Activated CD8-positive, alpha-beta memory T cell treated with anti-CD3 and anti-CD28 coated beads for 24 hours (primary cell): ENCODE data around the gene HDGFL2.

Experiments
- DNase-seq: peaks from one replicate; pipeline ENCODE4 v3.0.0-alpha.2; 2020

The HDGFL2 gene

DNA sequence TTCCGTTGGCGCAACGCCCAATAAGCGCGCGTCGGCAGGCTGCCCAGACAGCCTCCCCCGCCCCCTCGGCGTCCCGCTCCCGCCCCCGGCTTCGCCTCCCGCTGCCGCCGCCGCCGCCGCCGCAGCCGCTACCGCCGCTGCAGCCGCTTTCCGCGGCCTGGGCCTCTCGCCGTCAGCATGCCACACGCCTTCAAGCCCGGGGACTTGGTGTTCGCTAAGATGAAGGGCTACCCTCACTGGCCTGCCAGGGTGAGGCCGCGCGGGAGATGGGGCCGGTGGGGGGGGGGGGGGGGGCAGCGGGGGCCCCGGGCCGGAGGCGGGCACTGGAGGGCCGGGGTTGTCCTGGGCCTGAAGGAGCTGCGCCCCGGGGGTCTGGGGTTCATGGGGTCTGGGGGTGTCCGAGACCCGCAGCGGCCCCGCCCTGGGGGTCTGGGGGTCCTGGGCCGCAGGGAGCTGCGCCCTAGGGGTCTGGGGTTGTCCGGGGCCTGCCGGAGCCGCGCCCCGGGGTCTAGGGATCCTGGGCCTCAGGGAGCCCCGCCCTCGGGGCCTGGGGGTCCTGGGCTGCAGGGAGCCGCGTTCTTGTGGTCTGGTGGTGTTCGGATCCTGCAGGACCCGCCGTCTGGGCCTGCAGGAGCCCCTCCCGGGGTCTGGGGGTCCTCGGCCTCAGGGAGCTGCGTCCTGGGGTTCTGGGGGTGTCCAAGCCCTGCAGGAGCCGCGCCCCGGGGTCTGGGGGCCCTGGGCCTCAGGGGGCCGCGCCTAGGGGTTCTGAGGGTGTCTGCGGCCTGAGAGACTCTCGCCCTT lies at the start of gene HDGFL2:
TSS of gene HDGFL2 (plus strand) at position 124 of the 801 bp plus-strand sequence. CDS start at position 178, 54 bp downstream.
- DNase-seq = peak; percentile 94

GRCh38 chr19:4423416-4424126 lies 48.5 kb upstream of the HDGFL2 start:
- DNase-seq = no peak

- no peak for DNase-seq
These were observed 46.6 kb upstream of the HDGFL2 start for GRCh38 chr19:4425537-4425936.

DNA sequence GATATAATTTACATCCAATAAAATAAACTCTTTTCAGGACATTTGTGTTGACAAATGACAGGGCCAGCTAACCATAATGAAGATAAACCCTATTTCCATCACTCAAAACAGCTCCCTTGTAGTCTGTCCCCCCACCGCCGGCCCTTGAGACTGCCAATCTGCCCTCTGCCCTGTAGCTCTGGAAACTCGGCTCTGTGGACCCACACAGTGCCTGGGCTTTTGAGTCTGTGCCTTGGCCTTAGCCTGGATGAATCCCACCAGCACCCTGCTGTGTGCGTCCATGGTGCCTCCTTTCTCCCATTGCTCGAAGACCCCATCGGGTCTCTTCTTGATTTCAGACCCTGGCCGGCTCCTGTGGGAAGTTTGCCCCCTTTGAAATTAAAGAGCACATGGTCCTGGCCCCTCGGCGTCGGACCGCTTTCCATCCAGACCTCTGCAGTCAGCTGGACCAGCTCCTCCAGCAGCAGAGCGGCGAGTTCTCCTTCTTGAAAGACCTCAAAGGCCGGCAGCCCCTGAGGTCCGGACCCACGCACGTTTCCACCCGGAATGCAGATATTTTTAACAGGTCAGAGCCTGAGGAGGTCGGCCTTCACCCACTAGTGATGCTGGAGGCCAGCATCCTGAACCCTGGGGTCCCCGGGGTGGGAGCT lies 43.6 kb upstream of the HDGFL2 start:
- no peak for DNase-seq

GRCh38 chr19:4429256-4429655 lies 42.8 kb upstream of the HDGFL2 start:
- no peak for DNase-seq

DNA sequence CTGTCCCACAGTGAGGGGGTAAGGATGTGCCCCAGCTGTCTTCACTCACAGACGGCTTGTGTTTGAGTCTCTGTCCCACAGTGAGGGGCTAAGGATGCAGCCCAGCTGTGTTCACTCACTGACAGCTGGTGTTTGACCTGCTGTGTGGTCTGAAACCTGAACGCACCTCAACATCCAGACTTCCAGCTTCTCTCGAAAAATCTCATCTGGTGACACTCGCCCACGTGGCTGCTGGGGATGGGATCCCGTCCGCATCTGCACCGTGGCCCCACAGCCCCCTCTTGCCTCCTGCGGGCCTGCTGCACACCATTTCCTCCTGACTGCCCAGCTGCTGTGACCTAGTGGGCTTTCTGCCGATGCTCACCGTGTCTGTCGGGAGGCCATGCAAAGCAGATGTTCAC lies 42.3 kb upstream of the HDGFL2 start:
- DNase-seq = no peak

DNA sequence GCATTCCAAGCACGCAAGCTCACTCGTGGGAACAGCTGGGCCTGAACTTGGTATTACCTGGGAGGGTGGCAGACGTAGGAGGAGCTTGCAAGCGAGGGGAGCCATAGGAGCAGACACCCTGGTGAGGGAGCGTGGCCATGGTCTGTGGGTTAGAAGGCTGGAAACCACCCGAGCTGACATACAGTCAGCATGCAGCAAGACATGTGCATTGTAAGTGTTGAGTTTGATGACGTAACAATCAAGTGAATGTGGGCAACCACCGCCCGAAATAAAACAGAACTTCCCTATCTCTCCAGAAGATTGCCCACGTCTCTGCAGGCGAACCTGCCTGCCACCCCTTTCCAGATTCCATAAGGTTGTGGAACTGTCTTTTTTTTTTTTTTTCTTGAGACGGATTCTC lies 41.3 kb upstream of the HDGFL2 start:
- DNase-seq = no peak

- no peak for DNase-seq
These were observed 40.8 kb upstream of the HDGFL2 start for GRCh38 chr19:4431296-4431695.

GRCh38 chr19:4431808-4432674 lies 40.1 kb upstream of the HDGFL2 start:
- no peak for DNase-seq

DNA sequence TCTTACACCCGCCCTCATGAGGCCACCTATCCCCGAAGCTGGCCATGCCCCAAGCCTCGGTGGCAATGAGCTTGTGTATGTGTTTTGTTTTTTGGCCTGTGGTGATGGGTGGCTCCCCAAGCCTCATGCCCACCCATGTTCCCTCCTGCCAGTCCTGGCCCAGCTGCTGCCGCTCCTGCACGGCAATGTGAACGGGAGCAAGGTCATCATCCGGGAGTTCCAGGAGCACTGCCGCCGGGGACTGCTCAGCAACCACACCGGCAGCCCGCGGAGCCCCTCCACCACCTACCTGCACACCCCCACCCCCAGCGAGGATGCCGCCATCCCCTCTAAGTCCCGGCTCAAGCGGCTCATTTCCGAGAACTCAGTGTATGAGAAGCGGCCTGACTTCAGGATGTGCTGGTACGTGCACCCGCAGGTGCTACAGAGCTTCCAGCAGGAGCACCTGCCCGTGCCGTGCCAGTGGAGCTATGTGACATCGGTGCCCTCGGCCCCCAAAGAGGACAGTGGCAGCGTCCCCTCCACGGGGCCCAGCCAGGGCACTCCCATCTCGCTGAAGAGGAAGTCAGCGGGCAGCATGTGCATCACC lies 39.1 kb upstream of the HDGFL2 start:
- no peak for DNase-seq

- no peak for DNase-seq
These were observed 37.7 kb upstream of the HDGFL2 start for GRCh38 chr19:4434391-4434790.

GRCh38 chr19:4436231-4436630 lies 35.9 kb upstream of the HDGFL2 start:
- no peak for DNase-seq

DNA sequence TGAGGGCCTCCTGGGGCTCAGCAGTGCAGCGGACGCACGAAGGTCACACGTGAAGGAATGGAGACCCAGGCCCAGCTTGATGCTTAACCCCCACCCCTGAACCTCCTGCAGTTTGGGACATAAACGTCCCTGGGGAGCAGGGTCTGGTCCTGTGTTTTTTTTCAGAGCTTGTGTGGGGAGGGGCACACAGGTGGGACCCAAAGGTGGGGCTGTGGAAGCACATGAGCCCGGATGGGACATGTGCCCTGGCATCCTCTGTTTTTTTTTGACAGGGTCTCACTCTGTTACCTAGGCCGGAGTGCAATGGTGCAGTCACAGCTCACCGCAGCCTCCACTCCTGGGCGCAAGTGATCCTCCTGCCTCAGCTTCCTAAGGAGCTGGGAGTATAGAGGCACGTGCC lies 35.0 kb upstream of the HDGFL2 start:
- no peak for DNase-seq

DNA sequence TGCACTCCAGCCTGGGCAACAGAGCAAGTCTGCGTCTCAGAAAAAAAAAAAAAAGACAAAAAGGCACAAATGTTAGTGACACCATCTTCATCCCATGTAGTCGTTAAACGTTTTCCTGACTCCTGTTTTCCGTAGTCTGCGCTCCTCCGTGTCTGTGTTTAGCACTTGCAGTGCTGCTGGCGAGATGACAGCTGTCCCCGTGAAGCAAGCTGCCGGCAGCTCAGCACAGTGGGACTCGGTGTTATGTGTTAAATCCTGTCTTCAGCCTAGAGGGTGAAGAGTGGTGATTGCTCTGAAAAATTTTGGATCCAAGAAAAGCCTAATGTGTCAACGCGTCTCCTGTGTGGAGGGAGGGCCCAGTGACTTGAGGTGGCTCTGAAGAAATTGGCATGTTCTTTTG lies 32.9 kb upstream of the HDGFL2 start:
- DNase-seq = no peak

DNA sequence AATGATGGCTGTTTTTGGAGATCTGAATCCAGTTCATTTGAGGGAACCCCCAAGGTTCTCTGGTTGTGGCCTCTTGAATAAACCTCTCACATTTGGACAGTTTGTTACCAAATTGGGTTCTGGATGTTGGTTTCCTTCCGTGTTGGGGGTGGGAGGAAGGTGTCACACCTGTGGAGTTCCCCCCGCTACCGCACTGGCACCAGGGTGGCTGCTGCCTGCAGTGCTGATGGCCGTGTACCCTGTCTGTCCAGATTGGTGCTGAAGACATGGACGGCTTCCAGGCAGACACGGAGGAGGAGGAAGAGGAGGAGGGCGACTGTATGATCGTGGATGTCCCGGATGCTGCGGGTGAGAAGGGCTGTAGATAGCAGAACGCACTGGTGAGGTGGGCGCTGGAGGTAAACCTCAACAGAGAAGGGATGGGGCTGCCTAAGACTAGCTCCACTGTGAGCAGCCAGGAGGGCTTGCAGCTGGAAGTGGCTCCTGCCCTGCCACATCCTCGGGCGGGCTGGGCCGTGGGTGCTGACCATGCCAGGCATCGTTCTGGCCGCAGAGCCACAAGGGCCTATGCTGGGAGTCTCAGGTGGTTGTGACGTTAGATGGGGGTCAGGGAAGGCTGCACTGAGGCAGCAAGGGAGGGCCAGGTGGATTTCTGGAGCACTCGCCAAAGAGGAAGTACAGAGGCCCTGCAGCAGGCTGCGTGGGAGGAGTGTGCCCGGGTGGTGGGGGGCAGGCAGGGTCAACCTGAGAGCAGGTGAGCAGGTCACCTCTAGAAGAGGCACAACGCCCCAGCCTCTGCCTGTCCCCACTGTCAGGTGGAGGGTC lies 29.9 kb upstream of the HDGFL2 start:
- no peak for DNase-seq

- DNase-seq = no peak
These were observed 29.3 kb upstream of the HDGFL2 start for GRCh38 chr19:4442819-4443146.

DNA sequence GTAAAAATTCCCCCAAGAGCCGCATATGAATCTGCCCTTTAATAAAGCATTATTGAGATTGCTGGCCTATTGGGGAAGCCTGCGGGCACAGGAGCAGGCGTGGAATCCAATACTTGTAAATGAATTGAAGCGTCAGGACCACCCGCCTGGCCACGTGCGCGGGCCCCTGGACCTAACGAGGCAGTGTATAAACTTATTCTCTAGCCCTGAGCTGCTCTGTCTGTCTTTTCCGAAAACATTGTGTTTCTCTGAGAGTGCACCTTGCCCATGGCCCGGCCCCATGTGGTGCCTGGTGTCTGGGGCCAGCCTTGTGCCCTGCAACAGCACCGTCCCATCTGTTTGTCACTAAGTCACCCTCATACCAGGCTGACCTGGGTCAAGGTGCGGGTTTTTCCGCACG lies 28.9 kb upstream of the HDGFL2 start:
- DNase-seq = no peak

DNA sequence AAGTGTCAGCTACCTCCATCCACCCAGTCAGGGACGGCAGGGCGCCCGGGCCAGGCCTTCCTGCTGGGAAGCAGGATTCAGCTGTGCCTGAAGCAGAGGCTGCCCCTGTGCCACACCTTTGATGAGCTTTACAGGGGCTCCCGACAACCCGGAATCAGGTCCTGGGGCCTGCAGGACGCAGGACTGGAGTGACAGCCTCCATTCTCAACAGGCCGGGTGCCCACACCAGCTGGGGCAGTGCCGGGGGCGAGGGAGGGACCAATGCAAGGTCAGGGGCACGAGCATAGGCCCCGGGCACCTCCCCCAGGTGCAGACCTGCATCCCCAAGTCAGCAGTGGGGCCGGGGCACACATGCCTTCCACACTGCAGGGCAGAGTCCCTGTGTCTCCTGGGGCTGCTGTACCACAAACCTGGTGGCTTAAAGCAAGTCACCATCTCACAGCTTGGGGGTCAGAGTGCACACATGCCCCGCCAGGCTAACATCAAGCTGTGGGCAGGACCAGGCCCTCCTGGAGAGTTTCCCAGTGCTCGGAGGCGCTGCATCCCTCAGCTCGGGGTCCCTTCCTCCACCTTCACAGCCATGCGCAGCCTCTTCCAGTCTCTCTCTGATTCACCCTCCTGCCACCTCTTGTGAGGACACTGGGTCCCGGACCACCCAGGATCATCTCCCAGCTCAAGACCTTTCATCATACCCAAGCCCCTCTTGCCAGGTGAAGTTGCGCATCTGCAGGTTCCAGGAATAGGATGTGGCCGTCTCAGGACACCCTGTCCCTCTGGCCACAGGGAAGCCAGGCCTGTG lies 27.9 kb upstream of the HDGFL2 start:
- no peak for DNase-seq

GRCh38 chr19:4444765-4445741 lies 27.0 kb upstream of the HDGFL2 start:
- DNase-seq = no peak
